Gastroesophageal sphincter (tissue), 3 donors: ENCODE results near the gene MAOA.

ENCODE experiments used
- POLR2A ChIP-seq, 2 donors: fragments of 450-650 bp; IDR thresholded peaks; one replicate each; pipeline ENCODE4 v1.6.1; 2017; ENCODE audit warnings: antibody characterized with exemption in 2 of 2, mild to moderate bottlenecking in 2 of 2, moderate library complexity in 1 of 2
- TF ChIP-seq, protein P1 (sequence below), 4 experiments: fragments of 200-600 bp in 2 of 4; fragments of 450-650 bp in 2 of 4; sonication (generic) in 1 of 4; IDR thresholded peaks; one replicate each; pipeline ENCODE4 v1.5.1; 2017 to 2019; ENCODE audit warnings: antibody characterized with exemption in 4 of 4, mild to moderate bottlenecking in 2 of 4, moderate library complexity in 2 of 4

DNA sequence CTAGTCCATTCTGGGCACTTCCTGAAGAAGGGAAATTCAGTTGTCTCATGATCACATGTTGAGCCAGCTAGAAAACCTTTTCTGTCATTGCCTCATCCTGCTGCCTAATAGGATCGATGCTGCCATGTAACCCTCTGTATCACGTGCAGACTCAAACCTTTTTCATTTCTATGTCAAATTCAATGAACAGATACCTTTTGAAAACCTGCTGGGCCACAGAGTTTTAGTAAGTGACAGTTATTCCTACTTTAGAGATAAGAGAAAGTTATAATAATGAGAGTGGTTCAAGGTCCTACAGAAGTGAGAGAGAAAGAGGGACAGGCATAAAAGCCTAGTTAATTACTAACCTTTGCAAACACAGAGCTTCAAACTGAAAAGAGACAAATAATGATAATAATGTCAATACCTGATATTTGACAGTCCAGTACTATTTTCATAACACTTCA lies 46.0 kb downstream of the MAOA start:
- no peak for TF ChIP-seq POLR2A (IDR thresholded peaks at IDR 0.05)
- TF ChIP-seq, protein P1, sequence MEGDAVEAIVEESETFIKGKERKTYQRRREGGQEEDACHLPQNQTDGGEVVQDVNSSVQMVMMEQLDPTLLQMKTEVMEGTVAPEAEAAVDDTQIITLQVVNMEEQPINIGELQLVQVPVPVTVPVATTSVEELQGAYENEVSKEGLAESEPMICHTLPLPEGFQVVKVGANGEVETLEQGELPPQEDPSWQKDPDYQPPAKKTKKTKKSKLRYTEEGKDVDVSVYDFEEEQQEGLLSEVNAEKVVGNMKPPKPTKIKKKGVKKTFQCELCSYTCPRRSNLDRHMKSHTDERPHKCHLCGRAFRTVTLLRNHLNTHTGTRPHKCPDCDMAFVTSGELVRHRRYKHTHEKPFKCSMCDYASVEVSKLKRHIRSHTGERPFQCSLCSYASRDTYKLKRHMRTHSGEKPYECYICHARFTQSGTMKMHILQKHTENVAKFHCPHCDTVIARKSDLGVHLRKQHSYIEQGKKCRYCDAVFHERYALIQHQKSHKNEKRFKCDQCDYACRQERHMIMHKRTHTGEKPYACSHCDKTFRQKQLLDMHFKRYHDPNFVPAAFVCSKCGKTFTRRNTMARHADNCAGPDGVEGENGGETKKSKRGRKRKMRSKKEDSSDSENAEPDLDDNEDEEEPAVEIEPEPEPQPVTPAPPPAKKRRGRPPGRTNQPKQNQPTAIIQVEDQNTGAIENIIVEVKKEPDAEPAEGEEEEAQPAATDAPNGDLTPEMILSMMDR (IDR thresholded peaks at IDR 0.05): no peak
